SK-N-SH treated with all-trans-retinoic acid at 6 μM for 48 hours (cell line): ENCODE data around the gene HDGFL2.

Experiments used
- ATAC-seq: fragments of 200-7000 bp; cut with Tn5 transposase; 3 replicates; pipeline ENCODE4 v1.9.1; 2020; ENCODE audit warnings: mild to moderate bottlenecking, moderate library complexity
- ARNTL ChIP-seq: fragments of 450-650 bp; formaldehyde crosslinking; IDR thresholded peaks from 2 replicates; pipeline ENCODE4 v1.5.0; 2020; ENCODE audit warnings: low read depth, mild to moderate bottlenecking, moderate library complexity, borderline replicate concordance
- CREB5 ChIP-seq: fragments of 250-450 bp; sonication (Bioruptor Pico); IDR thresholded peaks from 2 replicates; pipeline ENCODE4 v1.5.1; 2020; ENCODE audit warnings: low read depth, mild to moderate bottlenecking, moderate library complexity
- CSDC2 ChIP-seq: fragments of 250-450 bp; sonication (Bioruptor Pico); IDR thresholded peaks from 2 replicates; pipeline ENCODE4 v1.5.0; 2020; ENCODE audit warnings: mild to moderate bottlenecking, moderate library complexity
- CSRNP3 ChIP-seq: fragments of 250-450 bp; sonication (Bioruptor Pico); IDR thresholded peaks from 2 replicates; pipeline ENCODE4 v1.5.1; 2021; ENCODE audit warnings: mild to moderate bottlenecking, moderate library complexity
- GLIS3 ChIP-seq: fragments of 250-450 bp; sonication (Bioruptor Pico); IDR thresholded peaks from 2 replicates; pipeline ENCODE4 v1.5.0; 2020; ENCODE audit warnings: mild to moderate bottlenecking, moderate library complexity
- ISL1 ChIP-seq: fragments of 250-450 bp; sonication (Bioruptor Pico); IDR thresholded peaks from 2 replicates; pipeline ENCODE4 v2.1.2; 2022; ENCODE audit warnings: mild to moderate bottlenecking, moderate library complexity
- OSR1 ChIP-seq: fragments of 250-450 bp; sonication (Bioruptor Pico); IDR thresholded peaks from 2 replicates; pipeline ENCODE4 v1.8.0; 2022; ENCODE audit warnings: moderate library complexity, mild to moderate bottlenecking, inconsistent platforms
- PATZ1 ChIP-seq: fragments of 250-450 bp; sonication (Bioruptor Pico); IDR thresholded peaks from 2 replicates; pipeline ENCODE4 v1.8.0; 2020; ENCODE audit warnings: mild to moderate bottlenecking, moderate library complexity, borderline replicate concordance
- POU6F1 ChIP-seq: fragments of 250-450 bp; sonication (Bioruptor Pico); IDR thresholded peaks from 2 replicates; pipeline ENCODE4 v1.8.0; 2021; ENCODE audit warnings: low read depth, mild to moderate bottlenecking, moderate library complexity, borderline replicate concordance
- PPARA ChIP-seq: fragments of 250-450 bp; sonication (Bioruptor Pico); IDR thresholded peaks from 2 replicates; pipeline ENCODE4 v1.5.0; 2020; ENCODE audit warnings: mild to moderate bottlenecking, borderline replicate concordance
- RARB ChIP-seq: fragments of 250-450 bp; sonication (Bioruptor Pico); IDR thresholded peaks from 2 replicates; pipeline ENCODE4 v1.8.0; 2021; ENCODE audit warnings: mild to moderate bottlenecking, moderate library complexity
- SNAI2 ChIP-seq: fragments of 250-450 bp; sonication (Bioruptor Pico); IDR thresholded peaks from 2 replicates; pipeline ENCODE4 v1.5.0; 2020; ENCODE audit warnings: mild to moderate bottlenecking, moderate library complexity
- TCF4 ChIP-seq: fragments of 250-450 bp; sonication (Bioruptor Pico); IDR thresholded peaks from 2 replicates; pipeline ENCODE4 v1.8.0; 2021; ENCODE audit warnings: mild to moderate bottlenecking, moderate library complexity, borderline replicate concordance
- TOX ChIP-seq: fragments of 250-450 bp; sonication (Bioruptor Pico); IDR thresholded peaks from 2 replicates; pipeline ENCODE4 v1.8.0; 2021; ENCODE audit warnings: mild to moderate bottlenecking, moderate library complexity, borderline replicate concordance
- TSHZ2 ChIP-seq: fragments of 250-450 bp; sonication (Bioruptor Pico); IDR thresholded peaks from 2 replicates; pipeline ENCODE4 v1.5.0; 2020; ENCODE audit warnings: mild to moderate bottlenecking, moderate library complexity
- ZC3H10 ChIP-seq: fragments of 250-450 bp; sonication (Bioruptor Pico); IDR thresholded peaks from 2 replicates; pipeline ENCODE4 v1.5.1; 2021; ENCODE audit warnings: mild to moderate bottlenecking, moderate library complexity
- ZFP3 ChIP-seq: fragments of 250-450 bp; sonication (Bioruptor Pico); IDR thresholded peaks from 2 replicates; pipeline ENCODE4 v1.5.0; 2020; ENCODE audit warnings: mild to moderate bottlenecking, moderate library complexity
- ZFP30 ChIP-seq: fragments of 450-650 bp; formaldehyde crosslinking; IDR thresholded peaks from 2 replicates; pipeline ENCODE4 v1.5.0; 2022; ENCODE audit warnings: mild to moderate bottlenecking, moderate library complexity
- ZNF565 ChIP-seq: fragments of 450-650 bp; formaldehyde crosslinking; conservative IDR thresholded peaks from 2 replicates; pipeline ENCODE4 v1.5.0; 2020; ENCODE audit warnings: low read depth, mild to moderate bottlenecking, moderate library complexity
- ZNF70 ChIP-seq: fragments of 450-650 bp; formaldehyde crosslinking; IDR thresholded peaks from 2 replicates; pipeline ENCODE4 v1.5.0; 2020; ENCODE audit warnings: mild to moderate bottlenecking, moderate library complexity
- ZNF8 ChIP-seq: fragments of 450-650 bp; formaldehyde crosslinking; IDR thresholded peaks from 2 replicates; pipeline ENCODE4 v1.5.0; 2020; ENCODE audit warnings: mild to moderate bottlenecking, moderate library complexity

The HDGFL2 gene

GRCh38 chr19:4474514-4475022 lies 2.5 kb downstream of the HDGFL2 start:
- peak; percentile 69 for ATAC-seq
- TF ChIP-seq ISL1, result no peak
- TF ChIP-seq RARB, result no peak
- no peak for TF ChIP-seq TSHZ2
- no peak for TF ChIP-seq ZNF8 (CRISPR knock-in tag)
- TF ChIP-seq ZFP30 (CRISPR knock-in tag), result no peak
- TF ChIP-seq PATZ1 (CRISPR knock-in tag), result no peak
- TF ChIP-seq GLIS3 (CRISPR knock-in tag), result no peak

- TF ChIP-seq OSR1 (no peak), CREB5 (no peak), TOX (CRISPR knock-in tag) (no peak), ZNF8 (CRISPR knock-in tag) (no peak), POU6F1 (no peak), ZNF565 (CRISPR knock-in tag) (no peak), TSHZ2 (no peak), ISL1 (no peak), RARB (no peak), ZNF70 (CRISPR knock-in tag) (no peak), TCF4 (CRISPR knock-in tag) (no peak), CSRNP3 (CRISPR knock-in tag) (no peak), ARNTL (CRISPR knock-in tag) (no peak), ZFP30 (CRISPR knock-in tag) (no peak), ZC3H10 (CRISPR knock-in tag) (no peak), CSDC2 (CRISPR knock-in tag) (no peak), PPARA (CRISPR knock-in tag) (no peak), SNAI2 (CRISPR knock-in tag) (no peak), ZFP3 (CRISPR knock-in tag) (no peak)
- ATAC-seq, result no peak
These were observed 5.1 kb downstream of the HDGFL2 start for GRCh38 chr19:4477034-4477801.
